ENCODE data around the gene PPP1R26.
A peak's percentile ranks its signal among the peaks of the same experiment; 100 is the strongest.

PPP1R26 gene

GRCh38 chr9:135500525-135501260 lies 21.1 kb downstream of the PPP1R26 start, which contains the start of gene MRPS2 (continued):
- TF ChIP-seq, protein P1, sequence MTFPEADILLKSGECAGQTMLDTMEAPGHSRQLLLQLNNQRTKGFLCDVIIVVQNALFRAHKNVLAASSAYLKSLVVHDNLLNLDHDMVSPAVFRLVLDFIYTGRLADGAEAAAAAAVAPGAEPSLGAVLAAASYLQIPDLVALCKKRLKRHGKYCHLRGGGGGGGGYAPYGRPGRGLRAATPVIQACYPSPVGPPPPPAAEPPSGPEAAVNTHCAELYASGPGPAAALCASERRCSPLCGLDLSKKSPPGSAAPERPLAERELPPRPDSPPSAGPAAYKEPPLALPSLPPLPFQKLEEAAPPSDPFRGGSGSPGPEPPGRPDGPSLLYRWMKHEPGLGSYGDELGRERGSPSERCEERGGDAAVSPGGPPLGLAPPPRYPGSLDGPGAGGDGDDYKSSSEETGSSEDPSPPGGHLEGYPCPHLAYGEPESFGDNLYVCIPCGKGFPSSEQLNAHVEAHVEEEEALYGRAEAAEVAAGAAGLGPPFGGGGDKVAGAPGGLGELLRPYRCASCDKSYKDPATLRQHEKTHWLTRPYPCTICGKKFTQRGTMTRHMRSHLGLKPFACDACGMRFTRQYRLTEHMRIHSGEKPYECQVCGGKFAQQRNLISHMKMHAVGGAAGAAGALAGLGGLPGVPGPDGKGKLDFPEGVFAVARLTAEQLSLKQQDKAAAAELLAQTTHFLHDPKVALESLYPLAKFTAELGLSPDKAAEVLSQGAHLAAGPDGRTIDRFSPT (tag by site-specific recombination; IDR thresholded peaks at IDR 0.05) = peak; percentile 20; the same call in 1 of the 2 replicates
- TF ChIP-seq ZNF184 (tag by site-specific recombination; IDR thresholded peaks at IDR 0.05) (no peak), KLF8 (tag by site-specific recombination; IDR thresholded peaks at IDR 0.05) (peak; percentile 86), ZNF558 (tag by site-specific recombination; IDR thresholded peaks at IDR 0.05) (no peak), ZNF776 (tag by site-specific recombination; IDR thresholded peaks at IDR 0.05; ENCODE audit: borderline replicate concordance) (peak; percentile 99), ZNF521 (tag by site-specific recombination; IDR thresholded peaks at IDR 0.05) (no peak), ZNF623 (tag by site-specific recombination; IDR thresholded peaks at IDR 0.05) (no peak; the same call in 1 of the 2 replicates), GLI2 (tag by site-specific recombination; IDR thresholded peaks at IDR 0.05; ENCODE audit: borderline replicate concordance, low read depth) (no peak), ZNF16 (tag by site-specific recombination; IDR thresholded peaks at IDR 0.05; ENCODE audit: low read depth) (no peak), ZNF133 (tag by site-specific recombination; IDR thresholded peaks at IDR 0.05) (no peak), ZNF24 (tag by site-specific recombination; IDR thresholded peaks at IDR 0.05) (peak; percentile 34; the same call in 1 of the 2 replicates), ZNF585B (tag by site-specific recombination; IDR thresholded peaks at IDR 0.05) (no peak; the same call in 1 of the 2 replicates), ZSCAN30 (tag by site-specific recombination; IDR thresholded peaks at IDR 0.05) (0 out of 2 replicates have a peak, but pooled peaks have one; percentile 68), ZSCAN18 (tag by site-specific recombination; IDR thresholded peaks at IDR 0.05) (peak; percentile 67)
- TF ChIP-seq, protein P2, sequence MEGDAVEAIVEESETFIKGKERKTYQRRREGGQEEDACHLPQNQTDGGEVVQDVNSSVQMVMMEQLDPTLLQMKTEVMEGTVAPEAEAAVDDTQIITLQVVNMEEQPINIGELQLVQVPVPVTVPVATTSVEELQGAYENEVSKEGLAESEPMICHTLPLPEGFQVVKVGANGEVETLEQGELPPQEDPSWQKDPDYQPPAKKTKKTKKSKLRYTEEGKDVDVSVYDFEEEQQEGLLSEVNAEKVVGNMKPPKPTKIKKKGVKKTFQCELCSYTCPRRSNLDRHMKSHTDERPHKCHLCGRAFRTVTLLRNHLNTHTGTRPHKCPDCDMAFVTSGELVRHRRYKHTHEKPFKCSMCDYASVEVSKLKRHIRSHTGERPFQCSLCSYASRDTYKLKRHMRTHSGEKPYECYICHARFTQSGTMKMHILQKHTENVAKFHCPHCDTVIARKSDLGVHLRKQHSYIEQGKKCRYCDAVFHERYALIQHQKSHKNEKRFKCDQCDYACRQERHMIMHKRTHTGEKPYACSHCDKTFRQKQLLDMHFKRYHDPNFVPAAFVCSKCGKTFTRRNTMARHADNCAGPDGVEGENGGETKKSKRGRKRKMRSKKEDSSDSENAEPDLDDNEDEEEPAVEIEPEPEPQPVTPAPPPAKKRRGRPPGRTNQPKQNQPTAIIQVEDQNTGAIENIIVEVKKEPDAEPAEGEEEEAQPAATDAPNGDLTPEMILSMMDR (tag by site-specific recombination; IDR thresholded peaks at IDR 0.05) = peak; percentile 96
- TF ChIP-seq, protein P3, sequence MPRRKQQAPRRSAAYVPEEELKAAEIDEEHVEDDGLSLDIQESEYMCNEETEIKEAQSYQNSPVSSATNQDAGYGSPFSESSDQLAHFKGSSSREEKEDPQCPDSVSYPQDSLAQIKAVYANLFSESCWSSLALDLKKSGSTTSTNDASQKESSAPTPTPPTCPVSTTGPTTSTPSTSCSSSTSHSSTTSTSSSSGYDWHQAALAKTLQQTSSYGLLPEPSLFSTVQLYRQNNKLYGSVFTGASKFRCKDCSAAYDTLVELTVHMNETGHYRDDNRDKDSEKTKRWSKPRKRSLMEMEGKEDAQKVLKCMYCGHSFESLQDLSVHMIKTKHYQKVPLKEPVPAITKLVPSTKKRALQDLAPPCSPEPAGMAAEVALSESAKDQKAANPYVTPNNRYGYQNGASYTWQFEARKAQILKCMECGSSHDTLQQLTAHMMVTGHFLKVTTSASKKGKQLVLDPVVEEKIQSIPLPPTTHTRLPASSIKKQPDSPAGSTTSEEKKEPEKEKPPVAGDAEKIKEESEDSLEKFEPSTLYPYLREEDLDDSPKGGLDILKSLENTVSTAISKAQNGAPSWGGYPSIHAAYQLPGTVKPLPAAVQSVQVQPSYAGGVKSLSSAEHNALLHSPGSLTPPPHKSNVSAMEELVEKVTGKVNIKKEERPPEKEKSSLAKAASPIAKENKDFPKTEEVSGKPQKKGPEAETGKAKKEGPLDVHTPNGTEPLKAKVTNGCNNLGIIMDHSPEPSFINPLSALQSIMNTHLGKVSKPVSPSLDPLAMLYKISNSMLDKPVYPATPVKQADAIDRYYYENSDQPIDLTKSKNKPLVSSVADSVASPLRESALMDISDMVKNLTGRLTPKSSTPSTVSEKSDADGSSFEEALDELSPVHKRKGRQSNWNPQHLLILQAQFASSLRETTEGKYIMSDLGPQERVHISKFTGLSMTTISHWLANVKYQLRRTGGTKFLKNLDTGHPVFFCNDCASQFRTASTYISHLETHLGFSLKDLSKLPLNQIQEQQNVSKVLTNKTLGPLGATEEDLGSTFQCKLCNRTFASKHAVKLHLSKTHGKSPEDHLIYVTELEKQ (tag by site-specific recombination; IDR thresholded peaks at IDR 0.05; ENCODE audit: borderline replicate concordance) = no peak
- TF ChIP-seq, protein P4, sequence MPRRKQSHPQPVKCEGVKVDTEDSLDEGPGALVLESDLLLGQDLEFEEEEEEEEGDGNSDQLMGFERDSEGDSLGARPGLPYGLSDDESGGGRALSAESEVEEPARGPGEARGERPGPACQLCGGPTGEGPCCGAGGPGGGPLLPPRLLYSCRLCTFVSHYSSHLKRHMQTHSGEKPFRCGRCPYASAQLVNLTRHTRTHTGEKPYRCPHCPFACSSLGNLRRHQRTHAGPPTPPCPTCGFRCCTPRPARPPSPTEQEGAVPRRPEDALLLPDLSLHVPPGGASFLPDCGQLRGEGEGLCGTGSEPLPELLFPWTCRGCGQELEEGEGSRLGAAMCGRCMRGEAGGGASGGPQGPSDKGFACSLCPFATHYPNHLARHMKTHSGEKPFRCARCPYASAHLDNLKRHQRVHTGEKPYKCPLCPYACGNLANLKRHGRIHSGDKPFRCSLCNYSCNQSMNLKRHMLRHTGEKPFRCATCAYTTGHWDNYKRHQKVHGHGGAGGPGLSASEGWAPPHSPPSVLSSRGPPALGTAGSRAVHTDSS (tag by site-specific recombination; IDR thresholded peaks at IDR 0.05) = no peak
- TF ChIP-seq, protein P5, sequence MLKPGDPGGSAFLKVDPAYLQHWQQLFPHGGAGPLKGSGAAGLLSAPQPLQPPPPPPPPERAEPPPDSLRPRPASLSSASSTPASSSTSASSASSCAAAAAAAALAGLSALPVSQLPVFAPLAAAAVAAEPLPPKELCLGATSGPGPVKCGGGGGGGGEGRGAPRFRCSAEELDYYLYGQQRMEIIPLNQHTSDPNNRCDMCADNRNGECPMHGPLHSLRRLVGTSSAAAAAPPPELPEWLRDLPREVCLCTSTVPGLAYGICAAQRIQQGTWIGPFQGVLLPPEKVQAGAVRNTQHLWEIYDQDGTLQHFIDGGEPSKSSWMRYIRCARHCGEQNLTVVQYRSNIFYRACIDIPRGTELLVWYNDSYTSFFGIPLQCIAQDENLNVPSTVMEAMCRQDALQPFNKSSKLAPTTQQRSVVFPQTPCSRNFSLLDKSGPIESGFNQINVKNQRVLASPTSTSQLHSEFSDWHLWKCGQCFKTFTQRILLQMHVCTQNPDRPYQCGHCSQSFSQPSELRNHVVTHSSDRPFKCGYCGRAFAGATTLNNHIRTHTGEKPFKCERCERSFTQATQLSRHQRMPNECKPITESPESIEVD (tag by site-specific recombination; IDR thresholded peaks at IDR 0.05) = no peak
- TF ChIP-seq, protein P6, sequence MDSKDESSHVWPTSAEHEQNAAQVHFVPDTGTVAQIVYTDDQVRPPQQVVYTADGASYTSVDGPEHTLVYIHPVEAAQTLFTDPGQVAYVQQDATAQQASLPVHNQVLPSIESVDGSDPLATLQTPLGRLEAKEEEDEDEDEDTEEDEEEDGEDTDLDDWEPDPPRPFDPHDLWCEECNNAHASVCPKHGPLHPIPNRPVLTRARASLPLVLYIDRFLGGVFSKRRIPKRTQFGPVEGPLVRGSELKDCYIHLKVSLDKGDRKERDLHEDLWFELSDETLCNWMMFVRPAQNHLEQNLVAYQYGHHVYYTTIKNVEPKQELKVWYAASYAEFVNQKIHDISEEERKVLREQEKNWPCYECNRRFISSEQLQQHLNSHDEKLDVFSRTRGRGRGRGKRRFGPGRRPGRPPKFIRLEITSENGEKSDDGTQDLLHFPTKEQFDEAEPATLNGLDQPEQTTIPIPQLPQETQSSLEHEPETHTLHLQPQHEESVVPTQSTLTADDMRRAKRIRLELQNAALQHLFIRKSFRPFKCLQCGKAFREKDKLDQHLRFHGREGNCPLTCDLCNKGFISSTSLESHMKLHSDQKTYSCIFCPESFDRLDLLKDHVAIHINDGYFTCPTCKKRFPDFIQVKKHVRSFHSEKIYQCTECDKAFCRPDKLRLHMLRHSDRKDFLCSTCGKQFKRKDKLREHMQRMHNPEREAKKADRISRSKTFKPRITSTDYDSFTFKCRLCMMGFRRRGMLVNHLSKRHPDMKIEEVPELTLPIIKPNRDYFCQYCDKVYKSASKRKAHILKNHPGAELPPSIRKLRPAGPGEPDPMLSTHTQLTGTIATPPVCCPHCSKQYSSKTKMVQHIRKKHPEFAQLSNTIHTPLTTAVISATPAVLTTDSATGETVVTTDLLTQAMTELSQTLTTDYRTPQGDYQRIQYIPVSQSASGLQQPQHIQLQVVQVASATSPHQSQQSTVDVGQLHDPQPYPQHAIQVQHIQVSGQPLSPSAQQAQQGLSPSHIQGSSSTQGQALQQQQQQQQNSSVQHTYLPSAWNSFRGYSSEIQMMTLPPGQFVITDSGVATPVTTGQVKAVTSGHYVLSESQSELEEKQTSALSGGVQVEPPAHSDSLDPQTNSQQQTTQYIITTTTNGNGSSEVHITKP (tag by site-specific recombination; IDR thresholded peaks at IDR 0.05) = no peak

All from HEK293 (cell line).